ENCODE results near the gene ETF1. TPM values are rescaled to one million over a fixed set of nuclear protein-coding genes. Genes with fewer than 3 reads are reported as not detected.

Gene ETF1
- total RNA-seq, 1 donor from 2014 or later = 149 TPM

DNA sequence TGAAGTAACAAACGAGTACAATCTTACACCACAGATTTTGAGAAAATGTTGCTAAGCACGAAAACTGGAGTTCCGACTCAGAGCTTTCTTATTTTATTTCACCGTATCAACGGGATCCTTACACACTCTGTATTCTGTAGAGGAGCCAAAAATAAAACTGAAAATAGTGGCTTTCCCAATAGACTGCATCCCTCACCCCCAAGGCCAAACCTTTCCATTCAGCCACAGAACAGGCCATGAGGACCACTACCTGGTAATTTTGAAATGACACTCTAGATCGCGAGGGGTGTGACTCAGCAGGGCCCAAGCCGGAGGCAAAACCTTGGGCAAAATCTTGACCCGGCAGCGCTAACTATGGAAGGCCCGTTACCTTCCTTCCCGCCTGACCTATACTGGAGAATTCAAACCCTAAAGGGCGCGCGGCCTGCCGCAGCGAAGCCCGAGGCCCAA is 31.7 kb upstream of the ETF1 start:
- no peak for TF ChIP-seq CTCF (IDR thresholded peaks at IDR 0.05; ENCODE audit: insufficient read depth, low read length, poor library complexity, severe bottlenecking)
- Histone ChIP-seq H3K36me3 (ENCODE audit: control insufficient read depth, insufficient read depth, low read length) (peaks cover 3% of the 10 kb centered on the region), H3K4me3 (ENCODE audit: low read depth, low read length) (peak overlapping the region; percentile 91), H3K27me3 (ENCODE audit: control insufficient read depth, insufficient read depth, low read length) (no peaks in the 10 kb centered on the region)
- no peak for DNase-seq (ENCODE audit: low read depth)

- peaks cover 3% of the 10 kb centered on the region for H3K36me3 ChIP-seq (ENCODE audit: control insufficient read depth, insufficient read depth, low read length)
- no peak for DNase-seq (ENCODE audit: low read depth)
- no peak for TF ChIP-seq CTCF (IDR thresholded peaks at IDR 0.05; ENCODE audit: insufficient read depth, low read length, poor library complexity, severe bottlenecking)
Observed at GRCh38 chr5:138573949-138574670, 31.1 kb upstream of the ETF1 start.

DNA sequence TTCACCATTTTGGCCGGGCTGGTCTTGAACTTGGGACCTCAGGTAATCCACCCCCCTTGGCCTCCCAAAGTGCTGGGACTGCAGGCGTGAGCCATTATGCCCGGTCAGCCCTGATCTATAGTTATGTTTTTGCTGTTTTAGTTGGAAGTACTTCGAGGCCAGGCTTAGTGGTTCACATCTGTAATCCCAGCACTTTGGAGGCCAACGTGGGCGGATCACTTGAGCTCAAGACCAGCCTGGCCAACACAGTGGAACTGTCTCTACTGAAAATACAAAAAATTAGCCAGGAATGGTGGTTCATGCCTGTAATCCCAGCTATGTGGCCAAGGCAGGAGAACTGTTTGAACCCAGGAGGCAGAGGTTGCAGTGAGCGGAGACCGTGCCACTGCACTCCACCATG is 30.2 kb upstream of the ETF1 start:
- Histone ChIP-seq H3K27me3 (ENCODE audit: control insufficient read depth, insufficient read depth, low read length) (no peaks in the 10 kb centered on the region), H3K36me3 (ENCODE audit: control insufficient read depth, insufficient read depth, low read length) (peaks cover 3% of the 10 kb centered on the region), H3K4me3 (ENCODE audit: low read depth, low read length) (no peak overlapping the region)
- no peak for DNase-seq (ENCODE audit: low read depth)
- TF ChIP-seq CTCF (IDR thresholded peaks at IDR 0.05; ENCODE audit: insufficient read depth, low read length, poor library complexity, severe bottlenecking) = no peak

More at GRCh38 chr5:138573949-138574670, 31.1 kb upstream of the ETF1 start:
- H3K27me3 ChIP-seq (ENCODE audit: control insufficient read depth, insufficient read depth, low read length) = no peaks in the 10 kb centered on the region
- H3K4me3 ChIP-seq (ENCODE audit: low read depth, low read length) = peak overlapping the region; percentile 91

DNA sequence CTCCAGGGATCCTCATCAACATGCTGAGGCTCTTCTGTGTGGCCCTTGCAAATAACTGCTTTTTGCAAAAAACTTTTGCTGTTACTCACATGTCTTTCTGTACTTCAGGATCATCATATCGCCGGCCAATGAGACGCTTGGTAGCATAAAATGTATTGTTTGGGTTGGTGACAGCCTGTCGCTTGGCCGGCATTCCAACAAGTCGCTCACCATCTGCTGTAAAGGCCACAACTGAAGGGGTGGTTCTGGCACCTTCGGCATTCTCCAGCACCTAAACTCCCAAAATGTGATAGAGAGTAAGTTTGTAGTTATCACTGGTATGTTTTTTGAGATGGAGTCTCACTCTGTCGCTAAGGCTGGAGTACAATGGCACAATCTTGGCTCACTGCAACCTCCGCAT is 27.8 kb upstream of the ETF1 start:
- no peaks in the 10 kb centered on the region for H3K27me3 ChIP-seq (ENCODE audit: control insufficient read depth, insufficient read depth, low read length)
- peaks cover 5% of the 10 kb centered on the region for H3K36me3 ChIP-seq (ENCODE audit: control insufficient read depth, insufficient read depth, low read length)
- no peak overlapping the region for H3K4me3 ChIP-seq (ENCODE audit: low read depth, low read length)
- TF ChIP-seq CTCF (IDR thresholded peaks at IDR 0.05; ENCODE audit: insufficient read depth, low read length, poor library complexity, severe bottlenecking) = no peak
- DNase-seq (ENCODE audit: low read depth) = no peak

DNA sequence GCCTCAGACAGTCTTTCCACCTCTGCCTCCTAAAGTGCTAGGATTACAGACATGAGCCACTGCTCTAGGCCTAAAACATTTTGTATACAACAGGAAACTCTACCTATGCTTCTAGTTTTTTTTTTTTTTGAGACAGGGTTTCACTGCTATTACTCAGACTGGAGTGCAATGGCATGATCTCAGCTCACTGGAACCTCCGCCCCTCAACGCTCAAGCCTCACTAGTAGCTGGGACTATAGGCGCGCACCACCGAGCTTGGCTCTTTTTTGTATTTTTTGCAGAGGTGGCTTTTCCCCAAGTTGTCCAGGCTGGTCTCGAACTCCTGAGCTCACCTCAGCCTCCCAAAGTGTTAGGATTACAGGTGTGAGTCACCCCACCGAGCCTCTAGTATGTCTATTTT is 26.7 kb upstream of the ETF1 start:
- Histone ChIP-seq H3K4me3 (ENCODE audit: low read depth, low read length) (no peak overlapping the region), H3K36me3 (ENCODE audit: control insufficient read depth, insufficient read depth, low read length) (peaks cover 5% of the 10 kb centered on the region), H3K27me3 (ENCODE audit: control insufficient read depth, insufficient read depth, low read length) (no peaks in the 10 kb centered on the region)
- TF ChIP-seq CTCF (IDR thresholded peaks at IDR 0.05; ENCODE audit: insufficient read depth, low read length, poor library complexity, severe bottlenecking) = no peak
- no peak for DNase-seq (ENCODE audit: low read depth)
